WTC11 (cell line): ENCODE data around the gene ZNF540. TPM values are rescaled to one million over a fixed set of nuclear protein-coding genes. Genes with fewer than 3 reads are reported as not detected.
A peak's percentile ranks its signal among the peaks of the same experiment; 100 is the strongest.
"Not testable (repeated sequence)": the region's sequence is repeated elsewhere in the genome, so short reads cannot be mapped to it uniquely, and the experiment has no call there.

ENCODE experiments used
- ATAC-seq: fragments of 200-7000 bp; cut with Tn5 transposase; 2 replicates; pipeline ENCODE4 v1.10.0; 2021; ENCODE audit warnings: mild to moderate bottlenecking, moderate library complexity
- CTCF ChIA-PET: fragments of 300-600 bp; sonication (Branson Sonifier 250); formaldehyde crosslinking; loops from one replicate; lab custom pipeline; 2021; ENCODE audit warnings: antibody characterized with exemption; lab: Charles Lee
- POLR2A ChIA-PET: fragments of 350-600 bp; sonication (Branson Sonifier 250); formaldehyde crosslinking; loops from one replicate; lab custom pipeline; 2021; ENCODE audit warnings: antibody characterized with exemption; lab: Charles Lee
- DNase-seq: peaks from one replicate; pipeline ENCODE4 v3.0.0; 2021; ENCODE audit warnings: low spot score
- H3K27ac Mint-ChIP-seq: 2 replicates; pipeline ENCODE4 v1.8.0; 2021; ENCODE audit warnings: mixed read lengths
- H3K27me3 Mint-ChIP-seq: 2 replicates; pipeline ENCODE4 v1.8.0; 2021; ENCODE audit warnings: low read depth, mild to moderate bottlenecking, moderate library complexity, mixed read lengths
- H3K36me3 Mint-ChIP-seq: 2 replicates; pipeline ENCODE4 v1.8.0; 2021; ENCODE audit warnings: mixed read lengths
- H3K4me1 Mint-ChIP-seq: 2 replicates; pipeline ENCODE4 v1.8.0; 2022; ENCODE audit warnings: mixed read lengths
- H3K4me3 Mint-ChIP-seq: 2 replicates; pipeline ENCODE4 v1.8.0; 2021; ENCODE audit warnings: mild to moderate bottlenecking, moderate library complexity, mixed read lengths
- H3K9me3 Mint-ChIP-seq: 2 replicates; pipeline ENCODE4 v1.8.0; 2021; ENCODE audit warnings: mixed read lengths
- ATF1 ChIP-seq: sonication (generic); formaldehyde crosslinking; IDR thresholded peaks from 2 replicates; pipeline ENCODE4 v1.8.1; 2023; ENCODE audit warnings: mild to moderate bottlenecking, moderate library complexity, missing genetic modification reagents
- E2F1 ChIP-seq: sonication (generic); formaldehyde crosslinking; IDR thresholded peaks from 2 replicates; pipeline ENCODE4 v1.8.0; 2022; ENCODE audit warnings: mild to moderate bottlenecking, missing genetic modification reagents
- ELF4 ChIP-seq: sonication (generic); formaldehyde crosslinking; IDR thresholded peaks from 2 replicates; pipeline ENCODE4 v1.8.1; 2022; ENCODE audit warnings: low read depth, mild to moderate bottlenecking, moderate library complexity, missing genetic modification reagents
- FOXK1 ChIP-seq: sonication (generic); formaldehyde crosslinking; IDR thresholded peaks from 2 replicates; pipeline ENCODE4 v1.8.0; 2022; ENCODE audit warnings: mild to moderate bottlenecking, moderate library complexity, missing genetic modification reagents
- HMGA2 ChIP-seq: fragments of 250-450 bp; sonication (Bioruptor Pico); IDR thresholded peaks from 2 replicates; pipeline ENCODE4 v1.4.0; 2021; ENCODE audit warnings: mild to moderate bottlenecking, moderate library complexity
- HMGXB4 ChIP-seq: sonication (generic); formaldehyde crosslinking; IDR thresholded peaks from 2 replicates; pipeline ENCODE4 v1.8.1; 2023; ENCODE audit warnings: mild to moderate bottlenecking, moderate library complexity, missing genetic modification reagents
- MYBL2 ChIP-seq: sonication (generic); formaldehyde crosslinking; IDR thresholded peaks from 2 replicates; pipeline ENCODE4 v1.8.1; 2023; ENCODE audit warnings: mild to moderate bottlenecking, moderate library complexity, missing genetic modification reagents
- SP1 ChIP-seq: sonication (generic); formaldehyde crosslinking; conservative IDR thresholded peaks from 2 replicates; pipeline ENCODE4 v1.8.1; 2022; ENCODE audit warnings: missing genetic modification reagents
- TP53 ChIP-seq: sonication (generic); formaldehyde crosslinking; IDR thresholded peaks from 2 replicates; pipeline ENCODE4 v1.8.1; 2023; ENCODE audit warnings: mild to moderate bottlenecking, missing genetic modification reagents
- ZNF121 ChIP-seq: sonication (generic); formaldehyde crosslinking; IDR thresholded peaks from 2 replicates; pipeline ENCODE4 v1.8.0; 2023; ENCODE audit warnings: missing genetic modification reagents
- ZNF232 ChIP-seq: sonication (generic); formaldehyde crosslinking; IDR thresholded peaks from 2 replicates; pipeline ENCODE4 v1.8.0; 2022; ENCODE audit warnings: mild to moderate bottlenecking, missing genetic modification reagents
- total RNA-seq: library from RNA; stranded (reverse); gene quantifications from 3 replicates; pipeline ENCODE4 v1.2.3, GENCODE V29; 2021
- TF ChIP-seq, protein P1 (sequence below): sonication (generic); formaldehyde crosslinking; conservative IDR thresholded peaks from 2 replicates; pipeline ENCODE4 v1.8.1; 2023; ENCODE audit warnings: mild to moderate bottlenecking, low read depth, missing genetic modification reagents, moderate library complexity

Gene ZNF540
- total RNA-seq, 1 experiment from 2014 or later, result 0.28 TPM

- TF ChIP-seq HMGXB4 (CRISPR knock-in tag), result 0 out of 2 replicates have a peak, but pooled peaks have one; percentile 6
- TF ChIP-seq, protein P1, sequence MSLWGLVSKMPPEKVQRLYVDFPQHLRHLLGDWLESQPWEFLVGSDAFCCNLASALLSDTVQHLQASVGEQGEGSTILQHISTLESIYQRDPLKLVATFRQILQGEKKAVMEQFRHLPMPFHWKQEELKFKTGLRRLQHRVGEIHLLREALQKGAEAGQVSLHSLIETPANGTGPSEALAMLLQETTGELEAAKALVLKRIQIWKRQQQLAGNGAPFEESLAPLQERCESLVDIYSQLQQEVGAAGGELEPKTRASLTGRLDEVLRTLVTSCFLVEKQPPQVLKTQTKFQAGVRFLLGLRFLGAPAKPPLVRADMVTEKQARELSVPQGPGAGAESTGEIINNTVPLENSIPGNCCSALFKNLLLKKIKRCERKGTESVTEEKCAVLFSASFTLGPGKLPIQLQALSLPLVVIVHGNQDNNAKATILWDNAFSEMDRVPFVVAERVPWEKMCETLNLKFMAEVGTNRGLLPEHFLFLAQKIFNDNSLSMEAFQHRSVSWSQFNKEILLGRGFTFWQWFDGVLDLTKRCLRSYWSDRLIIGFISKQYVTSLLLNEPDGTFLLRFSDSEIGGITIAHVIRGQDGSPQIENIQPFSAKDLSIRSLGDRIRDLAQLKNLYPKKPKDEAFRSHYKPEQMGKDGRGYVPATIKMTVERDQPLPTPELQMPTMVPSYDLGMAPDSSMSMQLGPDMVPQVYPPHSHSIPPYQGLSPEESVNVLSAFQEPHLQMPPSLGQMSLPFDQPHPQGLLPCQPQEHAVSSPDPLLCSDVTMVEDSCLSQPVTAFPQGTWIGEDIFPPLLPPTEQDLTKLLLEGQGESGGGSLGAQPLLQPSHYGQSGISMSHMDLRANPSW (CRISPR knock-in tag), result no peak
- no peak for TF ChIP-seq ATF1 (CRISPR knock-in tag)
- 0 out of 2 replicates have a peak, but pooled peaks have one; percentile 15 for TF ChIP-seq HMGA2 (CRISPR knock-in tag)
- TF ChIP-seq ZNF121 (CRISPR knock-in tag), result no peak
- peak; percentile 88 for TF ChIP-seq MYBL2
- TF ChIP-seq FOXK1 (CRISPR knock-in tag), result peak; percentile 81
- peak; percentile 38; the same call in 1 of the 2 replicates for TF ChIP-seq SP1 (CRISPR knock-in tag)
- TF ChIP-seq E2F1, result 0 out of 2 replicates have a peak, but pooled peaks have one; percentile 10
- TF ChIP-seq TP53 (CRISPR knock-in tag), result no peak
- no peak for TF ChIP-seq ELF4 (CRISPR knock-in tag)
- TF ChIP-seq ZNF232 (CRISPR knock-in tag), result no peak
Measured at GRCh38 chr19:37655689-37656371, 61.2 kb downstream of the ZNF540 start (continued).

DNA sequence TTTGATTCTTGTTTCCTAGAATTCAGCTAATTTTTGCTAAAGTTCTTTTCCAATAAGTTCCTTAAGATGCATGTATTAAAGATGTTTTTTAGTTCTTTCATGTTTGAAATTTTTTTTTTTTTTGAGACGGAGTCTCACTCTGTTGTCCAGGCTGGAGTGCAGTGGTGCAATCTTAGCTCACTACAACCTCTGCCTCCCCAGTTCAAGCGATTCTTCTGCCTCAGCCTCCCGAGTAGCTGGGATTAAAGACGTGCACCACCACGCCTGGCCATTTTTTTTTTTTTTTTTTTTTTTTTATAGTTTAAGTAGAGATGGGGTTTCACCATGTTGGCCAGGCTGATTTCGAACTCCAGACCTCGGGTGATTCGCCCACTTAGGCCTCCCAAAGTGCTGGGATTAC is 62.5 kb downstream of the ZNF540 start:
- H3K36me3 Mint-ChIP-seq, CTCF ChIA-PET, H3K27ac Mint-ChIP-seq, ATAC-seq, H3K9me3 Mint-ChIP-seq, DNase-seq: not testable (repeated sequence)
- Mint-ChIP-seq H3K4me3 (peak overlapping the region; percentile 82), H3K4me1 (peaks cover 17% of the 10 kb centered on the region), H3K27me3 (peaks cover 40% of the 10 kb centered on the region)
- POLR2A ChIA-PET, result interaction anchor here (0.6 to 0.9 kb wide), 3 partner anchors 9 to 912 kb away, joined by 3 to 6 read pairs (median 4); no protein-coding TSS in a partner anchor

Other genes with a start within 250 kb of the ZNF540 start
- gene ZNF527, start 223.8 kb upstream of the ZNF540 start, total RNA-seq, result 3.3 to 3.9 TPM (median 3.3 TPM) in 3 replicates
- 12.0 to 15.5 TPM (median 12.9 TPM) in 3 replicates for gene ZNF569, start 127.4 kb upstream of the ZNF540 start, total RNA-seq
- gene ZNF570, start 125.5 kb upstream of the ZNF540 start, total RNA-seq, result 4.7 to 7.2 TPM (median 5.1 TPM) in 3 replicates
- 14.7 to 16.3 TPM (median 15.0 TPM) in 3 replicates for gene ZNF793, start 87.9 kb upstream of the ZNF540 start, total RNA-seq
- 3.9 to 5.1 TPM (median 4.4 TPM) in 3 replicates for gene ZNF571, start 84 bp upstream of the ZNF540 start, total RNA-seq
- gene ZFP30, start 60.6 kb downstream of the ZNF540 start, total RNA-seq, result 7.1 to 7.7 TPM (median 7.3 TPM) in 3 replicates
- 17.5 to 21.2 TPM (median 20.7 TPM) in 3 replicates for gene ZNF607, start 124.9 kb downstream of the ZNF540 start, total RNA-seq
- gene ZNF573, start 184.7 kb downstream of the ZNF540 start, total RNA-seq, result 12.4 to 14.9 TPM (median 12.7 TPM) in 3 replicates